Activated naive CD4-positive, alpha-beta T cell treated with anti-CD3 and anti-CD28 coated beads for 36 hours (primary cell): ENCODE data around the gene CCDC9B. TPM values are rescaled to one million over a fixed set of nuclear protein-coding genes. Genes with fewer than 3 reads are reported as not detected.

Experiments
- CTCF ChIA-PET: fragments of 350-600 bp; sonication (Branson Sonifier 250); formaldehyde crosslinking; loops from one replicate; lab custom pipeline; 2021; ENCODE audit warnings: antibody characterized with exemption; lab: Charles Lee
- DNase-seq: peaks from one replicate; pipeline ENCODE4 v3.0.0-alpha.2; 2020
- H3K27ac Mint-ChIP-seq: one replicate; pipeline ENCODE4 v1.8.0; 2021; ENCODE audit warnings: mild to moderate bottlenecking, mixed read lengths
- H3K27me3 Mint-ChIP-seq: one replicate; pipeline ENCODE4 v1.8.0; 2021; ENCODE audit warnings: low read depth, mixed read lengths
- H3K36me3 Mint-ChIP-seq: one replicate; pipeline ENCODE4 v1.8.0; 2021; ENCODE audit warnings: low read depth, mixed read lengths
- H3K4me1 Mint-ChIP-seq: one replicate; pipeline ENCODE4 v1.8.0; 2021; ENCODE audit warnings: low read depth, mixed read lengths
- H3K4me3 Mint-ChIP-seq: one replicate; pipeline ENCODE4 v1.8.0; 2021; ENCODE audit warnings: mild to moderate bottlenecking, moderate library complexity, mixed read lengths
- H3K9me3 Mint-ChIP-seq: one replicate; pipeline ENCODE4 v1.8.0; 2021; ENCODE audit warnings: mixed read lengths
- intact Hi-C: fragments of 100-400 bp; cut with micrococcal nuclease; formaldehyde crosslinking; loops from one replicate; pipeline ENCODE4 v1.15.1; 2023
- total RNA-seq, 2 experiments: library from RNA; stranded (reverse); gene quantifications; one replicate each; pipeline ENCODE4 v1.2.3, GENCODE V29; 2021

CCDC9B gene
- total RNA-seq, 2 experiments from 2014 or later = 1.9 to 2.2 TPM

- no peak overlapping the region for H3K27ac Mint-ChIP-seq
- H3K4me1 Mint-ChIP-seq = no peaks in the 10 kb centered on the region
- intact Hi-C loops = no loop called here
- no peaks in the 10 kb centered on the region for H3K27me3 Mint-ChIP-seq
- no peak for DNase-seq
- no peak overlapping the region for H3K4me3 Mint-ChIP-seq
- H3K36me3 Mint-ChIP-seq = peaks cover 2% of the 10 kb centered on the region
- CTCF ChIA-PET = interaction anchor here (1.1 to 1.5 kb wide), 2 partner anchors 13 to 15 kb away, joined by 3 to 7 read pairs; partner anchors contain the start of gene PLCB2
- no peaks in the 10 kb centered on the region for H3K9me3 Mint-ChIP-seq
Observed at GRCh38 chr15:40293006-40293405, 47.7 kb downstream of the CCDC9B start.

GRCh38 chr15:40292246-40292645, 48.5 kb downstream of the CCDC9B start:
- Mint-ChIP-seq H3K4me1 (no peaks in the 10 kb centered on the region), H3K36me3 (peaks cover 2% of the 10 kb centered on the region), H3K27ac (no peak overlapping the region), H3K9me3 (no peaks in the 10 kb centered on the region), H3K27me3 (no peaks in the 10 kb centered on the region), H3K4me3 (no peak overlapping the region)
- CTCF ChIA-PET = interaction anchor here (1.5 to 4.8 kb wide), 2 partner anchors 12 to 17 kb away, joined by 7 to 40 read pairs; partner anchors contain the start of gene PLCB2
- DNase-seq = no peak
- intact Hi-C loops = no loop called here

GRCh38 chr15:40290918-40291574, 49.7 kb downstream of the CCDC9B start:
- H3K4me1 Mint-ChIP-seq = no peaks in the 10 kb centered on the region
- H3K27me3 Mint-ChIP-seq = no peaks in the 10 kb centered on the region
- H3K9me3 Mint-ChIP-seq = no peaks in the 10 kb centered on the region
- H3K4me3 Mint-ChIP-seq = no peak overlapping the region
- no peak overlapping the region for H3K27ac Mint-ChIP-seq
- H3K36me3 Mint-ChIP-seq = peaks cover 2% of the 10 kb centered on the region
- intact Hi-C loops = no loop called here
- CTCF ChIA-PET = interaction anchor here (0.7 to 4.8 kb wide), 9 partner anchors 11 to 414 kb away, joined by 3 to 40 read pairs (median 5); partner anchors contain the start of gene PLCB2
- no peak for DNase-seq

GRCh38 chr15:40290545-40290917, 50.2 kb downstream of the CCDC9B start:
- Mint-ChIP-seq H3K4me1 (peaks cover 1% of the 10 kb centered on the region), H3K27me3 (no peaks in the 10 kb centered on the region), H3K36me3 (peaks cover 2% of the 10 kb centered on the region), H3K9me3 (no peaks in the 10 kb centered on the region), H3K27ac (no peak overlapping the region), H3K4me3 (no peak overlapping the region)
- no peak for DNase-seq
- CTCF ChIA-PET = interaction anchor here (1.1 to 4.8 kb wide), 7 partner anchors 10 to 414 kb away, joined by 3 to 40 read pairs (median 5); partner anchors contain the start of gene PLCB2
- intact Hi-C loops = no loop called here

- H3K36me3 Mint-ChIP-seq = peaks cover 2% of the 10 kb centered on the region
- H3K27me3 Mint-ChIP-seq = no peaks in the 10 kb centered on the region
- H3K4me3 Mint-ChIP-seq = no peak overlapping the region
- intact Hi-C loops = no loop called here
- DNase-seq = no peak
- H3K9me3 Mint-ChIP-seq = no peaks in the 10 kb centered on the region
- H3K4me1 Mint-ChIP-seq = peaks cover 1% of the 10 kb centered on the region
- no peak overlapping the region for H3K27ac Mint-ChIP-seq
- CTCF ChIA-PET = interaction anchor here (0.7 to 4.8 kb wide), 6 partner anchors 9 to 49 kb away, joined by 3 to 40 read pairs (median 6); partner anchors contain the start of gene PLCB2
Observed at GRCh38 chr15:40289140-40289775, 51.5 kb downstream of the CCDC9B start.

GRCh38 chr15:40287968-40288367, 52.8 kb downstream of the CCDC9B start:
- Mint-ChIP-seq H3K4me3 (no peak overlapping the region), H3K27ac (no peak overlapping the region), H3K9me3 (no peaks in the 10 kb centered on the region), H3K36me3 (peaks cover 2% of the 10 kb centered on the region), H3K27me3 (peaks cover 2% of the 10 kb centered on the region), H3K4me1 (peaks cover 1% of the 10 kb centered on the region)
- DNase-seq = no peak
- intact Hi-C loops = no loop called here
- CTCF ChIA-PET = interaction anchor here (0.6 to 4.8 kb wide), 6 partner anchors 9 to 80 kb away, joined by 3 to 40 read pairs (median 4); partner anchors contain the start of gene PLCB2

- H3K4me1 Mint-ChIP-seq = peaks cover 1% of the 10 kb centered on the region
- no peak overlapping the region for H3K4me3 Mint-ChIP-seq
- CTCF ChIA-PET = interaction anchor here (0.6 to 4.8 kb wide), 7 partner anchors 8 to 80 kb away, joined by 3 to 40 read pairs (median 4); partner anchors contain the start of gene PLCB2
- peaks cover 2% of the 10 kb centered on the region for H3K36me3 Mint-ChIP-seq
- no peak for DNase-seq
- H3K27ac Mint-ChIP-seq = no peak overlapping the region
- H3K9me3 Mint-ChIP-seq = no peaks in the 10 kb centered on the region
- peaks cover 2% of the 10 kb centered on the region for H3K27me3 Mint-ChIP-seq
- intact Hi-C loops = no loop called here
Observed at GRCh38 chr15:40287505-40287904, 53.2 kb downstream of the CCDC9B start.

GRCh38 chr15:40286794-40287193, 53.9 kb downstream of the CCDC9B start:
- peaks cover 2% of the 10 kb centered on the region for H3K27me3 Mint-ChIP-seq
- H3K27ac Mint-ChIP-seq = no peak overlapping the region

GRCh38 chr15:40286061-40286532, 54.6 kb downstream of the CCDC9B start:
- intact Hi-C loops = no loop called here
- Mint-ChIP-seq H3K27ac (peak overlapping the region; percentile 31), H3K4me1 (peaks cover 2% of the 10 kb centered on the region), H3K36me3 (peaks cover 2% of the 10 kb centered on the region), H3K4me3 (no peak overlapping the region), H3K27me3 (peaks cover 4% of the 10 kb centered on the region), H3K9me3 (no peaks in the 10 kb centered on the region)
- CTCF ChIA-PET = interaction anchor here (0.7 to 1.8 kb wide), 7 partner anchors 11 to 369 kb away, joined by 3 to 13 read pairs (median 5); no protein-coding TSS in a partner anchor
- DNase-seq = no peak

More at GRCh38 chr15:40286794-40287193, 53.9 kb downstream of the CCDC9B start:
- Mint-ChIP-seq H3K4me1 (peaks cover 1% of the 10 kb centered on the region), H3K36me3 (peaks cover 2% of the 10 kb centered on the region), H3K4me3 (no peak overlapping the region), H3K9me3 (no peaks in the 10 kb centered on the region)
- CTCF ChIA-PET = interaction anchor here (0.8 to 1.9 kb wide), 4 partner anchors 9 to 54 kb away, joined by 3 to 4 read pairs (median 4); no protein-coding TSS in a partner anchor
- intact Hi-C loops = no loop called here
- DNase-seq = no peak

GRCh38 chr15:40285554-40286011, 55.2 kb downstream of the CCDC9B start:
- H3K4me3 Mint-ChIP-seq = no peak overlapping the region
- DNase-seq = no peak
- peaks cover 1% of the 10 kb centered on the region for H3K36me3 Mint-ChIP-seq
- no peaks in the 10 kb centered on the region for H3K9me3 Mint-ChIP-seq
- peaks cover 4% of the 10 kb centered on the region for H3K4me1 Mint-ChIP-seq
- CTCF ChIA-PET = interaction anchor here (0.6 to 1.8 kb wide), 11 partner anchors 9 to 369 kb away, joined by 3 to 13 read pairs (median 4); partner anchors contain the start of gene PLCB2
- intact Hi-C loops = no loop called here
- H3K27ac Mint-ChIP-seq = no peak overlapping the region
- H3K27me3 Mint-ChIP-seq = peaks cover 8% of the 10 kb centered on the region

GRCh38 chr15:40285151-40285550, 55.6 kb downstream of the CCDC9B start:
- intact Hi-C loops = no loop called here
- DNase-seq = no peak
- Mint-ChIP-seq H3K36me3 (no peaks in the 10 kb centered on the region), H3K4me1 (peaks cover 4% of the 10 kb centered on the region), H3K9me3 (no peaks in the 10 kb centered on the region), H3K27ac (no peak overlapping the region), H3K27me3 (peaks cover 12% of the 10 kb centered on the region), H3K4me3 (no peak overlapping the region)
- CTCF ChIA-PET = interaction anchor here (0.5 to 1.8 kb wide), 12 partner anchors 8 to 398 kb away, joined by 3 to 13 read pairs (median 4); partner anchors contain the start of gene PLCB2
